HCT116 (cell line): ENCODE results near the gene SLC10A7. TPM values are rescaled to one million over a fixed set of nuclear protein-coding genes. Genes with fewer than 3 reads are reported as not detected.

Source experiments
- ATAC-seq: fragments of 200-7000 bp; cut with Tn5 transposase; 2 replicates; pipeline ENCODE4 v1.9.1; 2020; ENCODE audit warnings: mild to moderate bottlenecking, moderate library complexity
- BruUV-seq: library from RNA; stranded (reverse); fragments of 400-500 nt; replicated peaks from 2 replicates; lab custom pipeline; 2021; lab: Mats Ljungman, UMichigan
- CTCF ChIA-PET: fragments of 300-600 bp; sonication (Branson Sonifier 250); formaldehyde crosslinking; loops from one replicate; lab custom pipeline; 2021; ENCODE audit warnings: antibody characterized with exemption; lab: Charles Lee
- POLR2A ChIA-PET: fragments of 300-600, 350-600 bp; sonication (Branson Sonifier 250); formaldehyde crosslinking; loops from one replicate; lab custom pipeline; 2021; ENCODE audit warnings: antibody characterized with exemption; lab: Charles Lee
- RAD21 ChIA-PET, 2 experiments: fragments of 300-600 bp; sonication (Branson Sonifier 250); formaldehyde crosslinking; loops; one replicate each; lab custom pipeline; 2023; ENCODE audit warnings: low total read pairs in 2 of 2; ENCODE audit not compliant: uncharacterized antibody in 2 of 2, unreplicated experiment in 2 of 2, low non-redundant PET in 1 of 2; lab: Charles Lee
- DNase-seq: peaks from one replicate; pipeline ENCODE4 v3.0.0-alpha.2; 2010; ENCODE audit warnings: low read depth, low spot score
- H2AFZ ChIP-seq: fragments of 200-600 bp; shearing (Covaris generic), sonication (generic); 2 replicates; pipeline ENCODE4 v1.6.1; 2017; ENCODE audit warnings: low read depth, mixed run types, mixed read lengths, antibody characterized with exemption, low read length; ENCODE audit not compliant: poor library complexity, severe bottlenecking
- H3K27ac ChIP-seq: 2 replicates; pipeline ENCODE4 v1.5.1; 2012; ENCODE audit warnings: low read depth, low read length
- H3K27me3 ChIP-seq: fragments of 200-600 bp; sonication (generic); 2 replicates; pipeline ENCODE4 v1.6.1; 2016; ENCODE audit warnings: mixed run types, low read length, mixed read lengths; ENCODE audit not compliant: insufficient read depth
- H3K36me3 ChIP-seq, 2 experiments: fragments of 200-500 bp in 1 of 2; fragments of 200-600 bp in 1 of 2; sonication (Bioruptor generic) in 1 of 2; sonication (generic) in 1 of 2; 2 replicates each; pipeline versions ENCODE4 v1.5.1 to v1.6.1; 2014 to 2016; ENCODE audit warnings: low read length in 2 of 2, inconsistent platforms in 1 of 2, mixed read lengths in 1 of 2, mixed run types in 1 of 2; ENCODE audit not compliant: insufficient read depth in 2 of 2, control insufficient read depth in 1 of 2
- H3K4me1 ChIP-seq, 2 experiments: fragments of 200-600 bp in 1 of 2; sonication (generic) in 1 of 2; 2 replicates each; pipeline versions ENCODE4 v1.5.1 to v1.6.1; 2012 to 2017; ENCODE audit warnings: low read length in 2 of 2, inconsistent platforms in 1 of 2, mild to moderate bottlenecking in 1 of 2, mixed read lengths in 1 of 2, mixed run types in 1 of 2, moderate library complexity in 1 of 2; ENCODE audit not compliant: insufficient read depth in 2 of 2, control insufficient read depth in 1 of 2
- H3K4me2 ChIP-seq: fragments of 200-600 bp; sonication (generic); 2 replicates; pipeline ENCODE4 v1.6.1; 2017; ENCODE audit warnings: mixed run types, low read length, mixed read lengths
- H3K4me3 ChIP-seq, 2 experiments: fragments of 200-600 bp in 1 of 2; sonication (generic) in 1 of 2; replicated peaks in 1 of 2; 2 replicates each; pipeline ENCODE4 v1.5.1; 2011 to 2016; ENCODE audit warnings: low read length in 2 of 2, control low read depth in 1 of 2, low read depth in 1 of 2, mild to moderate bottlenecking in 1 of 2, mixed read lengths in 1 of 2, mixed run types in 1 of 2
- H3K79me2 ChIP-seq: fragments of 200-600 bp; sonication (generic); 2 replicates; pipeline ENCODE4 v1.6.1; 2017; ENCODE audit warnings: mild to moderate bottlenecking, mixed run types, low read length, moderate library complexity, mixed read lengths; ENCODE audit not compliant: insufficient read depth
- H3K9ac ChIP-seq: fragments of 200-600 bp; sonication (generic); 2 replicates; pipeline ENCODE4 v1.6.1; 2016; ENCODE audit warnings: low read length, mixed read lengths
- H3K9me2 ChIP-seq: fragments of 200-600 bp; sonication (generic), shearing (Covaris generic); 2 replicates; pipeline ENCODE4 v1.6.1; 2017; ENCODE audit warnings: mixed run types, mild to moderate bottlenecking, moderate library complexity; ENCODE audit not compliant: insufficient read depth
- H3K9me3 ChIP-seq, 2 experiments: fragments of 200-500 bp in 1 of 2; fragments of 200-600 bp in 1 of 2; sonication (Bioruptor generic) in 1 of 2; sonication (generic) in 1 of 2; 2 replicates each; pipeline ENCODE4 v1.6.1; 2014 to 2017; ENCODE audit warnings: low read length in 2 of 2, mixed read lengths in 2 of 2, inconsistent platforms in 1 of 2, low read depth in 1 of 2, mild to moderate bottlenecking in 1 of 2, mixed run types in 1 of 2, moderate library complexity in 1 of 2; ENCODE audit not compliant: control insufficient read depth in 1 of 2, insufficient read depth in 1 of 2
- H4K20me1 ChIP-seq: fragments of 200-600 bp; sonication (generic), shearing (Covaris generic); 2 replicates; pipeline ENCODE4 v1.6.1; 2017; ENCODE audit warnings: mixed run types, mild to moderate bottlenecking, moderate library complexity; ENCODE audit not compliant: insufficient read depth
- CBX3 ChIP-seq: IDR thresholded peaks from 2 replicates; pipeline ENCODE4 v1.6.1; 2012; ENCODE audit warnings: low read depth
- CEBPB ChIP-seq: IDR thresholded peaks from 2 replicates; pipeline ENCODE4 v1.6.1; 2012; ENCODE audit warnings: low read depth
- ELF1 ChIP-seq: IDR thresholded peaks from 2 replicates; pipeline ENCODE4 v1.6.1; 2012; ENCODE audit warnings: low read depth, borderline replicate concordance
- EZH2 ChIP-seq: fragments of 200-600 bp; sonication (generic); IDR thresholded peaks from 2 replicates; pipeline ENCODE4 v1.6.1; 2017; ENCODE audit warnings: antibody characterized with exemption, mixed run types
- FOSL1 ChIP-seq: IDR thresholded peaks from 2 replicates; pipeline ENCODE4 v1.6.1; 2012; ENCODE audit warnings: low read depth
- JUND ChIP-seq: IDR thresholded peaks from 2 replicates; pipeline ENCODE4 v1.6.1; 2012
- POLR2A ChIP-seq: IDR thresholded peaks from 2 replicates; pipeline ENCODE4 v1.7.0; 2011; ENCODE audit warnings: borderline replicate concordance; ENCODE audit not compliant: insufficient read depth, insufficient read length; ENCODE audit errors: extremely low read depth
- POLR2AphosphoS5 ChIP-seq: IDR thresholded peaks from 2 replicates; pipeline ENCODE4 v1.6.1; 2011; ENCODE audit warnings: mild to moderate bottlenecking, low read depth, low read length, moderate library complexity
- RAD21 ChIP-seq: IDR thresholded peaks from 2 replicates; pipeline ENCODE4 v1.6.1; 2012; ENCODE audit warnings: low read depth, mild to moderate bottlenecking
- SIN3A ChIP-seq: IDR thresholded peaks from 2 replicates; pipeline ENCODE4 v1.6.1; 2012; ENCODE audit warnings: low read depth
- SP1 ChIP-seq: IDR thresholded peaks from 2 replicates; pipeline ENCODE4 v1.6.1; 2012; ENCODE audit warnings: low read depth
- SRF ChIP-seq: IDR thresholded peaks from 2 replicates; pipeline ENCODE4 v1.6.1; 2012; ENCODE audit warnings: low read depth
- TCF7L2 ChIP-seq: IDR thresholded peaks from 2 replicates; pipeline ENCODE4 v1.7.0; 2011; ENCODE audit warnings: borderline replicate concordance, inconsistent platforms; ENCODE audit not compliant: insufficient read depth, insufficient read length; ENCODE audit errors: extremely low read depth
- YY1 ChIP-seq: IDR thresholded peaks from 2 replicates; pipeline ENCODE4 v1.6.1; 2011; ENCODE audit warnings: low read length, low read depth, moderate library complexity, mild to moderate bottlenecking; ENCODE audit not compliant: insufficient replicate concordance; ENCODE audit errors: extremely low read depth
- ZFX ChIP-seq: fragments of 450-650 bp; IDR thresholded peaks from 2 replicates; pipeline ENCODE4 v1.6.1; 2017
- intact Hi-C: fragments of 100-400 bp; cut with micrococcal nuclease; formaldehyde crosslinking; loops from 2 replicates; pipeline ENCODE4 v1.10.0; 2022
- total RNA-seq: library from RNA; stranded (reverse); gene quantifications from one replicate; pipeline ENCODE4 v1.2.1, GENCODE V29; 2021; ENCODE audit not compliant: unreplicated experiment
- TF ChIP-seq, protein P1 (sequence below): IDR thresholded peaks from 2 replicates; pipeline ENCODE4 v1.6.1; 2012
- TF ChIP-seq, protein P2 (sequence below): IDR thresholded peaks from 2 replicates; pipeline ENCODE4 v1.6.1; 2012
- TF ChIP-seq, protein P3 (sequence below), 3 experiments: fragments of 200-600 bp in 1 of 3; sonication (generic) in 1 of 3; IDR thresholded peaks in 2 of 3; conservative IDR thresholded peaks in 1 of 3; 2 replicates each; pipeline ENCODE4 v1.5.1; 2012 to 2017; ENCODE audit warnings: low read depth in 2 of 3, low read length in 2 of 3, antibody characterized with exemption in 1 of 3, borderline replicate concordance in 1 of 3, control low read depth in 1 of 3, mild to moderate bottlenecking in 1 of 3, mixed read lengths in 1 of 3, mixed run types in 1 of 3, moderate library complexity in 1 of 3; ENCODE audit not compliant: insufficient read depth in 1 of 3

The SLC10A7 gene
- total RNA-seq, 1 experiment from 2014 or later, result 5.5 TPM

DNA sequence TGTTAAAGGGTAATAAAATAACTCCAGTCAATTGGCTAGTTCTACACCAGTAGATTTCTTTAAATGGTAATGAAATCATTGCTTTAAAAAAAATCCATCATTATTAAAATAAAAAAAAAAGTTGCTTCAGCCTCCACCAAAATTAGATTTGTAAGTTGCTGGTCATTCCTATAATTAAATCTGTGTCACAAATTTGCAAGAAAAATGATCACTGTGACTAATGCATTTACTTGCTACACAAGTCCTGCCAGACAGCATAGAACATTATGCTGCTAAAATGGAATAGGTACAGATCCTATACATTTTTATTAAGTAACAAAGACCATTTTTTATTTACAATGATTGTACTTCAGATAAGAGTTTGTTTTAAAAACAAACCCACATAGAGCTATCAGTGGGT is 85.8 kb downstream of the SLC10A7 start:
- no TSS peak for BruUV-seq
- Histone ChIP-seq H3K4me3 (no peak overlapping the region), H3K4me2 (no peak overlapping the region), H3K27ac (no peak overlapping the region), H3K9me3 (no peaks in the 10 kb centered on the region), H3K4me1 (no peaks in the 10 kb centered on the region), H4K20me1 (no peaks in the 10 kb centered on the region), H3K9me2 (no peaks in the 10 kb centered on the region), H3K79me2 (no peaks in the 10 kb centered on the region), H3K9ac (no peak overlapping the region), H3K27me3 (no peaks in the 10 kb centered on the region), H3K36me3 (no peaks in the 10 kb centered on the region), H2AFZ (no peak overlapping the region)
- ATAC-seq (no peak), DNase-seq (no peak)
- CTCF ChIA-PET, result no interaction called here
- POLR2A ChIA-PET, result no interaction called here
- RAD21 ChIA-PET, result no interaction called here
- TF ChIP-seq, protein P1, sequence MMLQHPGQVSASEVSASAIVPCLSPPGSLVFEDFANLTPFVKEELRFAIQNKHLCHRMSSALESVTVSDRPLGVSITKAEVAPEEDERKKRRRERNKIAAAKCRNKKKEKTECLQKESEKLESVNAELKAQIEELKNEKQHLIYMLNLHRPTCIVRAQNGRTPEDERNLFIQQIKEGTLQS, result no peak
- TF ChIP-seq POLR2A (no peak), JUND (no peak), FOSL1 (no peak), CEBPB (no peak), SIN3A (no peak), ZFX (no peak), POLR2AphosphoS5 (no peak), EZH2 (no peak), RAD21 (no peak), ELF1 (no peak), TCF7L2 (no peak), SRF (no peak), CBX3 (no peak)
- TF ChIP-seq, protein P2, sequence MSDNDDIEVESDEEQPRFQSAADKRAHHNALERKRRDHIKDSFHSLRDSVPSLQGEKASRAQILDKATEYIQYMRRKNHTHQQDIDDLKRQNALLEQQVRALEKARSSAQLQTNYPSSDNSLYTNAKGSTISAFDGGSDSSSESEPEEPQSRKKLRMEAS, result no peak
- intact Hi-C loops, result no loop called here

DNA sequence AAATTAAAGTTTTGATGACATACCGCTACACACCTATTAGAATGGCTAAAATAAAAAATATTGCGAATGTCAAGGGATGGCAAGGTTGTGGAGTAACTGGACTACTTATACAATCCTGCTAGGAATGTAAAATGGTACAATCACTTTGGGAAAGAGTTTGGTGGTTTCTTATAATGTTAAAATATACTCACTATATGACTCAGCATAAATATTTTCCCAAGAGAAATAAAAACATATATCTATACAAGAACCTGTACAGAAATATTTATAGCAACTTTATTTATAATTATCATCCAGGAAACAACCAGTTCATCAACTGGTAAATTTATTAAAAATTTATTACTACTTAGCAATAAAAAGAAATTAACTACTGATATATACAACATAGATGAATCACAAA is 89.7 kb downstream of the SLC10A7 start:
- no peaks in the 10 kb centered on the region for H3K9me2 ChIP-seq
- H3K4me3 ChIP-seq, result no peak overlapping the region
- ATAC-seq (no peak), DNase-seq (no peak)
- H3K27ac ChIP-seq, result no peak overlapping the region
- H3K79me2 ChIP-seq, result no peaks in the 10 kb centered on the region
- no peak overlapping the region for H2AFZ ChIP-seq
- CTCF ChIA-PET, result no interaction called here
- intact Hi-C loops, result no loop called here
- POLR2A ChIA-PET, result no interaction called here
- no peaks in the 10 kb centered on the region for H4K20me1 ChIP-seq
- no TSS peak for BruUV-seq
- no peaks in the 10 kb centered on the region for H3K4me1 ChIP-seq
- no peaks in the 10 kb centered on the region for H3K36me3 ChIP-seq
- RAD21 ChIA-PET, result no interaction called here
- no peaks in the 10 kb centered on the region for H3K9me3 ChIP-seq
- no peaks in the 10 kb centered on the region for H3K27me3 ChIP-seq
- no peak overlapping the region for H3K4me2 ChIP-seq
- H3K9ac ChIP-seq, result no peak overlapping the region
- TF ChIP-seq TCF7L2 (no peak), CEBPB (no peak), POLR2A (no peak), ELF1 (no peak), EZH2 (no peak), RAD21 (no peak), ZFX (no peak), SP1 (no peak), CBX3 (no peak), YY1 (no peak)
- TF ChIP-seq, protein P1, result no peak
- TF ChIP-seq, protein P3, sequence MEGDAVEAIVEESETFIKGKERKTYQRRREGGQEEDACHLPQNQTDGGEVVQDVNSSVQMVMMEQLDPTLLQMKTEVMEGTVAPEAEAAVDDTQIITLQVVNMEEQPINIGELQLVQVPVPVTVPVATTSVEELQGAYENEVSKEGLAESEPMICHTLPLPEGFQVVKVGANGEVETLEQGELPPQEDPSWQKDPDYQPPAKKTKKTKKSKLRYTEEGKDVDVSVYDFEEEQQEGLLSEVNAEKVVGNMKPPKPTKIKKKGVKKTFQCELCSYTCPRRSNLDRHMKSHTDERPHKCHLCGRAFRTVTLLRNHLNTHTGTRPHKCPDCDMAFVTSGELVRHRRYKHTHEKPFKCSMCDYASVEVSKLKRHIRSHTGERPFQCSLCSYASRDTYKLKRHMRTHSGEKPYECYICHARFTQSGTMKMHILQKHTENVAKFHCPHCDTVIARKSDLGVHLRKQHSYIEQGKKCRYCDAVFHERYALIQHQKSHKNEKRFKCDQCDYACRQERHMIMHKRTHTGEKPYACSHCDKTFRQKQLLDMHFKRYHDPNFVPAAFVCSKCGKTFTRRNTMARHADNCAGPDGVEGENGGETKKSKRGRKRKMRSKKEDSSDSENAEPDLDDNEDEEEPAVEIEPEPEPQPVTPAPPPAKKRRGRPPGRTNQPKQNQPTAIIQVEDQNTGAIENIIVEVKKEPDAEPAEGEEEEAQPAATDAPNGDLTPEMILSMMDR (IDR thresholded peaks at IDR 0.05 in 2 of 3, conservative IDR thresholded peaks at IDR 0.05 in 1 of 3; ENCODE audit: borderline replicate concordance in 1 of 3, insufficient read depth in 1 of 3, low read depth in 2 of 3, low read length in 2 of 3), result no peak
